Activated CD4-positive, CD25-positive, alpha-beta regulatory T cell treated with anti-CD3 and anti-CD28 coated beads, Interleukin-2, amount 50 U/mL, for 72 hours (primary cell): ENCODE measurements around the gene AARS2.

ENCODE experiments used
- DNase-seq: peaks from one replicate; pipeline ENCODE4 v3.0.0; 2021

The AARS2 gene

DNA sequence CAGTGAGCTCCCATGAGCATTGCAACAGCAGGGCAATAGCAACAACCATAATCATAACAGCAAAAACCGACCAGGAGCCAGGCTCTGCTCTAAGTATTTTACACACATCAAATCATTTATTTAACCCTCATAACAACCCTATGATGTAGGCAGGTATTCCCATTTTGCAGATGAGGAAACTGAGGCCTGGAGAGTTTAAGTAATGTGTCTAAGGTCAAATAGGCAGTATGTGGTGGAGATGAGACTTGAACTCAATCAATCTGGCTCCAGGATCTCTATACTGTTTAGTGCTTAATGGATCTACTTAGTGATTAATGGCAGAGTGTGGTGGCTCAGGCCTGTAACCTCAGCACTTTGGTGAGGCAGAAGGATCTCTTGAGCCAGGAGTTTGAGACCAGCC lies 39.5 kb downstream of the AARS2 start:
- no peak for DNase-seq

DNA sequence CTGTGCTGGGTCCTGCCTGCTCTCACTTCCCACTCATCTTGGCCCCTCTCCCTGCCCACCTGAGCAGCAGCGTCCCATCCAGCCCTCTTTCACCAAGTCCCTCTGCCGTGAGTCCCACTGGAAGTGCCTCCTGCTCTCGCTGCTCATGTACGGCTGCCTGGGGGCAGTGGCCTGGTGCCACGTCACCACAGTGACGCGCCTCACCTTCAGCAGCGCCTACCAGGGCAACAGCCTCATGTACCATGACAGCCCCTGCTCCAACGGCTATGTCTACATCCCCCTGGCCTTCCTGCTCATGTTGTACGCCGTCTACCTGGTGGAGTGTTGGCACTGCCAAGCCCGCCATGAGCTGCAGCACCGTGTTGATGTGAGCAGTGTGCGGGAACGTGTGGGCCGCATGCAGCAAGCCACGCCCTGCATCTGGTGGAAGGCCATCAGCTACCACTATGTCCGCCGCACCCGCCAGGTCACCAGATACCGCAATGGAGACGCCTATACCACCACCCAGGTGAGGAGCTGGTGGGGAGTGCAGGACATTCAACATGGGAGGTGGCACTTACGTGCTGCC lies 40.1 kb downstream of the AARS2 start:
- DNase-seq, result no peak

DNA sequence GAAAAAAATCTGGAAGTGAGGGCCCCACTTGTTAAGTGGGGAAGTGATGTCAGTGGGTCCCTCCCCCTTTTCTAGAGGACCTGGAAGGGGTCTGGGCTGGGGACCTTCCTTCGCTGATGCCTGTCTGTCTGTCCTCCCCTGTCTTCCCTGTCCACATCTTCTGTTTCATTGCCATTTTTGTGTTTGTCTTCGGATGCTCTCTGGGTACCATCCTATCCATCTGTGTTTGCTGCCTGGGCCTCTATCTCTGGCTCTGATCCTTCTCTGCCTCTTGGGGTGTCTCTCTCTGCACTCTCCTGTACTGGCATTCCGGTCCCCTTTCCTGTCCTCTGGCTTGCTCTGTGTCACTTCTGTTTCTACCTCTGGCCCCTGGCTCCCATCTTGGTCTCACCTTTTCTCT lies 40.6 kb downstream of the AARS2 start:
- DNase-seq, result no peak

DNA sequence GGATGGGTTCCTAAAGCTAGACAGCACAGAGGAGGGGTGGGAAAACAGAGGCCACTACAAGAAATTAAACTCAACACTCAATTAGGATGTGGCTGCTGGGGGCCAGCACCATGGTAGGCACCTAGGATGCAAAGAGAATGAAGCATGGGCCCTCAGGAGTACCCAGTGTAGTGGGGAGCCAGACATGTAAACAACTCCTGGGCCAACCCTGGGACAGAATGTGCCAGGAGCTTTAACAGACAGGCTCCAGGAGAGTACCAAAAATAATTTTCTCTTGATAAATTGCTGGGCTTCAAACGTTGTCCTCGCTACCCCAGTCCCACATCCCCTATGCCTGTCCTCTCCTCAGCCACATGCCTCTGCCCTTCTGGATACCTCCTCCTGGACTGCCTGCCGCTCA lies 41.2 kb downstream of the AARS2 start:
- DNase-seq, result no peak

DNA sequence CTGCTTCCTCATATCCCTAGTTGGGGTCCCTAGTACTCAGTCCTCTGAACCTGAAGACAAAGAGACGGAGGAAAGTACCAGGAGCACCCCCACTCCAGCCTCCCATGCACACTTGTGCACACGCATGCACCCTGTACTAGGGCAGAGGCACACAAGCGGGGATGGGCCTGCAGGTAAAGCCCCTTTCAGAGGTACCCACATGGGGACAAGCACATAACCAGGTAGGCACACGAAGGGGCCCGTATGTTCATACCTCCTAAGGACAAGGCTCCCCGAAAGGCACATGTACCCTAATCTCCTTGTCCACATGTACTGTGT lies 41.8 kb downstream of the AARS2 start:
- no peak for DNase-seq

DNA sequence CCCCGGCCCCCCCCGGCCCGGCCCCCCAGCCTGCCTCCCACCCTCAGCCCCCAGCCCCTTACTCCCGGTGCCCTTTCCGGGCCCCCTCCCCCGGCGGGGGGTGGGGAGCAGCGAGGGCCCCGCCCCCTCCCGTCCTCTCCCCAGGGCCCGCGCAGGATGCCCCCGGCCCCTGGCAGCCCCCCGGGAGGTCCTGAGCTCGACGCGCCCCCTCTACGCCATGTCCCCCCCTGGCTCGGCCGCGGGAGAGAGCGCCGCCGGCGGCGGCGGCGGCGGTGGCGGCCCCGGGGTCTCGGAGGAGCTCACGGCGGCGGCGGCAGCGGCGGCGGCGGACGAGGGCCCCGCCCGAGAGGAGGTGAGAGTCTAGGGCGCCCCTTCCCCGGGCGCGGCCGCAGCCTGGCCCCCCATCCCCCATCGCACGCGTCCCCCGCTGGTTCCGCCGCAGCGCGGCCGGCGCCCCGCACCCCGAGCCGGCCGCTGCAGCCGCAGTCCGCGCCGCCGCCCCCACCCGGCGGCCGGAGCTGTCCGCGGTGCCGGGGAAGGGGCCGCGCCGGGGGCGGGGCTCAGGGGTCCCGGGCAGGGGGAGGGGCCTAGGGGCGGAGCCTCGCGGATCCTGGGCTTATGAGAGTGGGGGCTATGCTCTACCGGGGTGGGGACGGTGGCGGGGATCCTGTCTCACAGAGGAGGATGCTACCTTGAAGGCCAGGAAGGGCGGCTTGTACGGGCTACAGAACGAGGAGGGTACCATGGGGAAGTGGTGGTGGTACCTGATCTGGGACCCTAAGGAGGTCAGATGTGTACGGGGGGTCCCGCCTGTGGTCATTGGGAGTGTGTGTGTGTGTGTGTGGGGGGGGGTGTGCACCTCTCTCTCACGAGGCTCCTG lies 42.4 kb downstream of the AARS2 start:
- no peak for DNase-seq

DNA sequence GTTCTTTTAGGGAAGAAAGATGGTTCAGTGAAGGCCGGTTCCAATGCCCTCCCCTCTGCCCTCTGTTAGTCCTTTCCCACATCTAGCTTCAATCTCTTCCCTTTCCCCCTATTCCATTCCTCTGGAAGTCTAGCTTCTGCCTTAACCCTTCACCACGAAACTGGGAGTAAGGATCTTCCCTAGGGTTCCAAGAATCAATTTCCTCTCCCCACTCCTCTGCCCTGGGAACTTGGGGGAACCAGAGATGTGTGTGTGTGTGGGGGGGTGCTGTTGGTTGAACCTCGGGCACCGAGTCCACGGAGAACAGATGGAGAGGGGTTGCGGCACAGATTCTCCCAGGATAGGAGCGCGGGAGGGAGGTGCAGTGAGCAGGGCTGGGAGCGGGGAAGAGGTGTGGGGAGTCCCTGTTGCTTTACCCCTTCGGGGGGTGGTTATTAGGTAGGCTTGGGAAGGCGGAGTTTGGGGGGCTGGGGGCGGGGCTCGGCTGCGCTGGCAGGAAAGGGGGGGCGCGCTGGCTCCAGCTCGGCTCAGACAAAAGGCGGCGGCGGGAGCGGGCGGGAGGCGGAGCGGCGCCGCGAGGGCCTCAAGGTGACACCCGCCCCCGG lies 43.1 kb downstream of the AARS2 start, which contains the start of gene TMEM151B:
Gene TMEM151B, plus strand, starts transcription at position 530 of the 605 bp plus-strand sequence. CDS start 293 bp downstream, outside the sequence.
- DNase-seq, result no peak

DNA sequence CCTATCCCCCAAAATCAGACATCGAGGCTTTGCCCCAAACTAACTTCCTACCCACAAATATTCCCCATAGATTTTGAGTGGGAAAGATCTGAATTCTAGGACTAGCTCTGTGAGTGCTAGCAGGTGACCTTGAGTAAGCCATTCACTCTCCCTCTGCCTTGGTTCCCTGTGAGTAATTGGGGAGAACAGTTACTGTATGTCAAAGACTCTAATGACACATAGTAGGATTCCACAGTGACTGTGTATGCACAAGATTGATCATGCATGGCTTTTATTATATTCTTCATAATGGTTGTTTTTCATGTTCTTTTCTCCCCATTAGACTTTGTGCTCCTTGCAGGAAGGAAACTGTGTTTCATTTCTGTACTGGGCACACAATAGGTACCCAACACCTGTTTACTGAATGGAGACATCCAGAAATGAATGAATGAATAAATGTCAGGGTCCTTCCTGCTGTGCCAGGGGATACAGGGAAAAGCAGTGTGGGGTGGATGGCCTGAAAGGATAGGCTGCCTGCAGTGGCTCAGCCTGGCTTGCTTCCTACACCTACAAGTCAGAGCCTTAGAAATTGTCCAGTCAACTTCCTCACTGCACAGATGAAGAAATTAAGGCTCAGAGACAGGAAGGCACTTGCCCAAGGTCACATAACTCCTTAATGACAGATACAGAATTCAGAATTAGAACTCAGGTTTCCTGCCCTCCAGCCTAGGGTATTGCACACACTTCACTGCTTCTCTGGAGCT lies 43.8 kb downstream of the AARS2 start:
- DNase-seq, result no peak

DNA sequence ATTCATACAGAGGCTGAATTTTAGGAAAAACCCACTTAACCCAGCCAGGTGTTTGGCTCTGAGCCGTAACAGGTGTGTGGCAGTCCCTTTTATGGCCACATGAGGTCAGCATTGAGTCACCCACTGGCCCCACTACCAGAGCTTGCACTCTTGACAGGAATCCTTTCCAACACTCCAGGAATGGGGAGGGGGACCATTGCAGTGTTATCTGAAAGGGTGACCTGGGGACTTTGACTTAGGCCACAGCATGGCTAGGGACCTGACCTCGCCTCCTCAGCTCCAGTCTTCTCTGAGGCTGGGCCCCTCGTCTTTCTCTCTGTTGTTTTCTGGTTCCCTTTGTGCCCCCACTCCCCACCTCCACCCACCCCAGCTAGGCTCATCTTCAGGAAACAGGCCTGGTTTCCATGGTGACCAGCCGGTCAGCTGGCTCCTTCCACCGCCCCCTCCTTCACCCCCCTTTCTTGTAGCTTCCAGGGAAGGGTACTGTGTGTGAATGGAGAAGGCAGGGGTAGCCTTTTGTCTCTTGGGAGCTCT lies 45.0 kb downstream of the AARS2 start:
- peak; percentile 69 for DNase-seq

DNA sequence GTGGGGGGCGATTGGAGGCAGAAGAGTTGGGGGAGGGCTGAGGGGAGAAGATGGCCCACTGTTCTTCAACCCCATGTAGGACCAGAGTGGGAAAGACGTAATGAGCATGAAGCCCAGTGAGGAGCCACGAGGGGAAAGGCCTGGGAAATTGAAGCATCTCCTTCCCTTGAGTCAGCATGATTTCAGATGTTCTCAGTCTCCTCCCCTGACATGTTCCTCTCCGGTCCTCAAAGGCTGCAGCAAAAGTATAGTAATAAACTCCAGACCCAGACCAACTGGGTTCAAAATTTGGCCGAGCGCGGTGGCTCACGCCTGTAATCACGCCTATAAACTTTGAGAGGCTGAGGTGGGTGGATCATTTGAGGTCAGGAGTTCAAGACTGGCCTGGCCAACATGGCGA lies 45.9 kb downstream of the AARS2 start:
- no peak for DNase-seq

DNA sequence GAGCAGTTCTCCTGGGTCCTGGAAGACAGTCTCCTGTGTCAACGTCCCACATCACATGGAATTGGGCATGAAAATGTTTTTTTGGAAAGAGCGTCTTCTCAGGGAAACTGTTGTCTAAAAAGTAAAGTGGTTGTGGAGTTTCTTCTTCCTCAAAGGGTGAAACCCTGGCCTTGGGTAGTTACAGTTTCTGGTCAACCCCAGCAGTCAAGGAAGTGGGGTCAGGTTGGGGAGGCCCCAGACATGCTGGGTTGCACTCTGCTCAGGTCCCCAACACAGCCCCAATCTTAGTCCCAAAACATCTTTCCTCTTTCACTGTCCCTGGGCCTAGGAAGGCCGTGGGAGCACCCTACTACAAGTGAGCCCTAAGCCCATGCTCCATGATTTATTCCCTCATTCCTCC lies 46.8 kb downstream of the AARS2 start:
- no peak for DNase-seq

DNA sequence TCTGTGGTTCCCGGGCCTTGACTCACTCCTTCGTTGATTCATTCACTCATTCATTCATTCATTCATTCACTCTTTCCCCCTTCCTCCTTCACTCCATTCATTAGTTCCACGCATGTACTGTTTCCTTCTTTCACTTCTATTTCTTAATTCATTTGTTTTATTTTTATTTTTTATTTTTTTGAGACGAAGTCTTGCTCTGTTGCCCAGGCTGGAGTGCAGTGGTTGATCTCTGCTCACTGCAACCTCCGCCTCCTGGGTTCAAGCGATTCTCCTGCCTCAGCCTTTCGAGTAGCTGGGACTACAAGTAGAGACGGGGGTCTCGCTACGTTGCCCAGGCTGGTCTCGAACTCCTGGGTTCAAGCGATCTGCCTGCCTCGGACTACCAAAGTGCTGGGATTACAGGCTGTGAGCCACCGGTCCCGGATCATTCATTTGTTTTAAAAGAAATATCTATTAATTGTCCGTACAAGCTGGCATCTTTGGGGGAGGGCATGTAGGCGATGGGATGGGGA lies 47.4 kb downstream of the AARS2 start:
- DNase-seq, result no peak

DNA sequence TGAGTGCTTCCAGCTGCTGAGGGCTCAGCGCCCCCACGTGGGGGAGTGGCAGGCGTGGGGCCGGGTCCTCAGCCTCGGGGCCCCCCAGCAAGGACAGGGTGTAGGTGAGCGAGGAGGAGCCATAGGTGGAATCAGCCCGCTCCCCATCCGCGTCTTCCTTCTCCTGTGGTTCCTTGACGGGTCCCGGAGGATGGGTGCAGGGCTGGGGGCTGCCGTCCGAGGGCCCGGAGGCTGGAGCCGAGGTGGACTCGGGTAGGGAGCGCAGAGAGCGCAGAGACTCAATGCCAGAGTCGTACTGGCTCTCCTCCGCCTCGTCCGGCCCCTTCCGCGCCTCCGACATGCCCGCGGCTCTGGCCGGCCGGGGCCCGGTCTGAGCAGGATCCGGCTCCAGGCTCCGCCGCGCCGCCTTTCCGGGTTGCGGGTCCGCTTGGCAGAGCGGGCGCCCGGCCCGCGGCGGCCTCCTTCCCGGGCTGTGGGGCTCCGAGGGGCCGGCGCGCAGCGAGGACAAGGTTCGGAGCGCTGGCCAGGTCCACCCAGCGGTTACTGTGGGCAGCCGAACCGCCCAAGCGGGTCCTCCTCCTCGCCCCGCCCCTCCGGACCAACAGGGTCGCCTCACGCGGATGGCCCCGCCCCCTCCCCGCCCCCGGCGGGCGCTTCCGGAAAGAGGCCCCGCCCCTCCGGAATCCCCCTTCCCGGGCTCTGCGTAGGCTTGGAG lies 48.0 kb downstream of the AARS2 start, which contains the start of gene NFKBIE:
Gene NFKBIE, minus strand, starts transcription at position 545 of the 715 bp plus-strand sequence. Its CDS starts 205 bp downstream, at position 340.
- DNase-seq, result peak; percentile 97

DNA sequence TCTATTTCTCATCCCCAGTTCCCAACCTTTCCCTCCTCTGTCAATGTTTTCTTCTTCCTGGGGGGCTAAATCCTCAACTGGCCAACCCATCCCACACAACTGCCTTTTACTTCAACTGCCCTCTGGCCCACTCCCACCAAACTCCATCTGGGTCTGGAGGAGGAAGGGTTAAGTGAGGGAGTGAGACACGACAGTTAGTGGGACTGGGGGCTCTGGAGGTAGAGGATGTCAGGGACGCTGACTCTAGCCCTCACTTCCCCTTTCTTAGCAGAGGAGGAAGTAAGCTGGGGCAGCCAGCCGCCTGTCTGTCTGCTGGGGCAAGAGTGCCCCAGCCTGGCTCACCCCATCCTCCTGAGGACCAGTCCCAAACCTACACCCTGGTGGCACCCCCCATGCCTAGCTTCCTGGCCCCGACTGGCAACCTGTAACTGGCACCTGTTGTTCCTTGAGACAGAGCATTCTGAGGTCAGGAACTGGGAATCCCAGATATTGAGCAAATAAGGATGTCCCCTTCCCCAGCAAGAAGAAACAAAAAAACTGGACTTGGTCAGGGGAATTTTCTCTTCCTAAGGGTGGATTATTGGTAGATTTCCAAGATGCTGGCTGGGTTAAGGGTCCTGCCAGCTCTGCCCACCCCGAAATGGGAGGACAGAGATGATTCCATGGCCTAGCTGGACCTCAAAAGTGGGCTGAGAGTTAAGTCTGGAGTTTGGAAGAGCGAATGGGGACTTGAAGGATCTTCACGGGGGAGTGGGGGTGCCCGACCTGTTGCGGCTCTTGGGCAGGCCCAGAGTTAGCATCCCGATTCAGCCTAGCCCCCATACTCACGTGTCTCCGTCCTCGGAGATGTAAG lies 48.8 kb downstream of the AARS2 start:
- DNase-seq, result peak; percentile 49

DNA sequence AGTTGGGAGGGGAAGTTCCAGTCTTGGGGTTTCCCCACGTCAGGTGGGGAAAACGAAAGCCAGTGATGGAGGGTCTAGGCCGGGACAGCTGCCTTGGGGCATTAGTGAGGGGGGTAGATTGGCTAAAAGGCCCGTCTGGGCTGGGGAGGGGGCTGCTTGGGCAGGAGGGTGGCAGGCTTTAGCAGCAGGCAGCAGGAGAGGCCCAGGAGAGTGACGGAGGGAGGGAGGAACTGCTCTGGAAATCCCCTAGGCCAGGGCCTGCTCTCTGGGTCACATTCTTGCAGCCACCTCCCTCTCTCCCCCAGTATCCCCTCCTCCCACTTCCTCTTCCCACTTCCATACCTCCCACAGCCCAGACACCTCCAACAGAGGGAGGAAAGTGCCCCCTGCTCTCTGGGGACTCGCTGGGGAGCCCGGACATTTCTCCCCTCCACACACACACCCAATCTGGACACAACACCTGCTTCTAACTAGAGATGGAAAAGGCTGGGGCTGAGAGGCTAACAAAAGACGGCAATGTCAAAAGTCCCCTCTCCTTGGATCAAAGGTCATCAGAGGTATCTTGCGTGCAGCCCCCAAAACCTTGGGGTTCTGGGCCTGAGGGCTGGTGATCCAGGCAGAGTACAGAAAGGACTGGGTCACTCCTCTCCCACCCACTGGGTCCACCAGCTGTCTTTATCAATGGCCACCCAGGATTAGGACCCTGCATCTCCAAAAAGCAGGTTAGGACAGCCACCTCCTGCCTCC lies 49.6 kb downstream of the AARS2 start:
- DNase-seq, result peak; percentile 51

DNA sequence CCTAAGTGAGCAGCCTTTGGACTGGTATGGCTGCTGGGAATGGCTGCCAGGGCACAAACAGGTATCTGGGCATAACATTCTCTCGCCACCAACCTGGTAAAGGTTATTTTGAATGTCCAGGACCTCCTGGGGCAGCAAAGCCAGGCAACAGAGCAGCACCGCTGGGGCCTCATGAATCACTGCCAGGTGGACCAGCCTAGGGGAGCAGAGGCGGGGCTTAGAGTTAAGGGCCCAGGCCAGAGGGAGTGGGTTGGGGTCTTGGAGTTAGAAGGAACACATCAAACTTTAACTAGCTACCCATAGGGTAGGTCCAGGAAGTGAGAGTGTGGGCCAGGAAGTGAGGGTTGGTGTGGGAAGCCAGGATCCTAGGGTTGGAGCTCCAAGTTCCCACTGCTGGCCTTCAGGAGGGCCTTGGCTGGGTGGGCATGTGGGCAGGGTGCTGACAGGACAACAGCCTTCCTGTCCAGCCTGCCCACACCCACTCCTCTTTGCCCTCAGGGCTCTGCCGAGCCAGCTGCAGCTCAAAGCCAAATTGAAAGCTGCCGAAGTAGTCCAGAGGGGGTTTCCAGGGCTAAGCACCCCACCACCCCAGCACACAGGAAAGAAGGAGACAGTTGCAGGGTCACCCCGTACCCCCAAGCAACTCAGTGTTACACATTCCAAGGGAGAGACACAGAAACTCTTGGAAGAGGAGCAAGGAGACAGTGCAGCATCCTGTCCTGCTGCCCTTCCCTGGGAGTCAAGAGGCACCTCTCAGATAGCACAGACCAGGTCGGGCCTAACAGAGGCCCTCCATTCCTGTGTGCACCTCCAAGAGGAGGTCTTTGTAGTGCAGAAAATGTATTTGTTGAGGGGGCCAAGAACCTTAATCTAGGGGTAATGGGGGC lies 50.4 kb downstream of the AARS2 start:
- no peak for DNase-seq

DNA sequence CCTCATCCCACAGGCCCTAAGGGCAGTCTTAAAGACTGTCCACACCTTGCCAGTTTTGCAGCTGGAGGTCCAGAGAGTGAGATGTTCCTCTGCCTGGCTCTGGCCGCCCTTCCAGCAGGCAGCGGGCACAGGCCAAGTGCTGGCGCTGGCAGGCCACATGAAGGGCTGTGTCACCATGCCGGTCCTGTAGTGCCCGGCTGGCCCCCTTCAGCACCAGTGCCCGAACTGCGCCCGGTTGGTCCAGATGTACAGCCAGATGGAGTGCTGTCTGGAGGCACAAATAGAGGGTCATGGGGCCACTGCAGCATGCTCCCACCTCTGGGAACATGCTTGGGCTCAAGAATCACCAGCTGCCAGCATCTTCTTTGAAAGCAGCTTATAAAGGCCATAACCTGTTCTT lies 51.6 kb downstream of the AARS2 start:
- DNase-seq, result no peak

DNA sequence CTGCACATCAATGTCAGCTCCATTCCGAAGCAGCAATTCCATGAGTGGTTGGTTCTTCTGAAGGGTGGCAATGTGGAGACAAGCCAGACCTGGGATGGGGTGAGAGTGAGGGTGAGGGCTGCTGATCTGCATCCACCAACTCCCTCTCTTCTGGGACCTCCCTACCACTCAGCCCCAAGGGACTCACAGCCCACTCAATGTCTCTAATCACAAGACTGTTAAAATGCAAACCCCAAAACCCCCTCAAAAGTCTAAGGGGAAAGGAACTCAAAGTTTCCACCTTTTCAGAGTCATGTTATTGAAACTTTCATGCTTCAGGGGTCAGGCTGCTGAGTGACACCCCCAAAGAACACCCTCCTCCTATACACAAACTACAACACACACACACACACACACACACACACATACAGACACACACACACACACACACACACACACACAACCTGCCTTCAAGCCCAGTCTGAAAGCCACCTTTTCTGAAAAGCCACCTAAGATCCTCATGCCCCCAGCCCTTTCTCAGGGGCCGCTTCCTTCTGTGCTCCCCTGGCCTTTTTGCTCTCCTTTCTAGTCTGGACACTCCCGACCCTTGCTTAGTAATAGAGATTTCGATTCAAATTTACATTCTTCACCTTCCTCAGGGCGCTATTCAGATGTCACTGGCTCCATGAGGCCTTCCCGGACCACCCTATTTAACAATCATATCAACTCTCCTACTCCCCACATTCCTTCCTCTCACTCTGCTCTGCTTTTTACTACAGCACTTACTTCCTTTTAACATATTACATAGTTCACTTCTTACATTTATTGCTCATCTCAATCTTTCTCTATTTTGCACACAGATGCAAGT lies 52.5 kb downstream of the AARS2 start:
- DNase-seq, result no peak
